H9 (cell line): ENCODE measurements around the gene PLEKHG1. TPM values are rescaled to one million over a fixed set of nuclear protein-coding genes. Genes with fewer than 3 reads are reported as not detected.

Source experiments
- DNase-seq: peaks from one replicate; pipeline ENCODE4 v3.0.0-alpha.2; 2017
- H2AFZ ChIP-seq: one replicate; pipeline ENCODE4 v1.6.1; 2013; ENCODE audit warnings: mild to moderate bottlenecking, low read length, control low read depth, moderate library complexity
- H2AK5ac ChIP-seq: 2 replicates; pipeline ENCODE4 v1.6.1; 2013; ENCODE audit warnings: low read length, control low read depth, mixed read lengths; ENCODE audit not compliant: insufficient read length
- H2BK120ac ChIP-seq: one replicate; pipeline ENCODE4 v1.6.1; 2013; ENCODE audit warnings: low read depth, mild to moderate bottlenecking, low read length, control low read depth, inconsistent platforms; ENCODE audit not compliant: poor library complexity, severe bottlenecking
- H2BK12ac ChIP-seq: 2 replicates; pipeline ENCODE4 v1.6.1; 2013; ENCODE audit warnings: low read length, control low read depth, mixed read lengths, low read depth; ENCODE audit not compliant: insufficient read length
- H2BK15ac ChIP-seq: 2 replicates; pipeline ENCODE4 v1.6.1; 2013; ENCODE audit warnings: low read depth, low read length, control low read depth
- H2BK20ac ChIP-seq: one replicate; pipeline ENCODE4 v1.6.1; 2013; ENCODE audit warnings: low read depth, mild to moderate bottlenecking, low read length, control low read depth, inconsistent platforms; ENCODE audit not compliant: poor library complexity, severe bottlenecking
- H2BK5ac ChIP-seq: 2 replicates; pipeline ENCODE4 v1.6.1; 2013; ENCODE audit warnings: low read length, control low read depth, mixed read lengths; ENCODE audit not compliant: insufficient read length
- H3K14ac ChIP-seq: 2 replicates; pipeline ENCODE4 v1.6.1; 2013; ENCODE audit warnings: low read length, control low read depth; ENCODE audit not compliant: insufficient read depth
- H3K18ac ChIP-seq: 2 replicates; pipeline ENCODE4 v1.6.1; 2013; ENCODE audit warnings: low read depth, mild to moderate bottlenecking, mixed read lengths, low read length, control low read depth; ENCODE audit not compliant: insufficient read length
- H3K23ac ChIP-seq: 2 replicates; pipeline ENCODE4 v1.6.1; 2013; ENCODE audit warnings: low read length, control low read depth, mixed read lengths, low read depth; ENCODE audit not compliant: insufficient read length
- H3K23me2 ChIP-seq: 2 replicates; pipeline ENCODE4 v1.6.1; 2013; ENCODE audit warnings: low read depth, mild to moderate bottlenecking, mixed read lengths, low read length, control low read depth; ENCODE audit not compliant: insufficient read length, poor library complexity, severe bottlenecking
- H3K27ac ChIP-seq: 2 replicates; pipeline ENCODE4 v1.5.1; 2013; ENCODE audit warnings: low read length, control low read depth, mixed read lengths, low read depth; ENCODE audit not compliant: insufficient read length
- H3K27me3 ChIP-seq: 2 replicates; pipeline ENCODE4 v1.6.1; 2013; ENCODE audit warnings: low read length, control low read depth, inconsistent platforms; ENCODE audit not compliant: insufficient read depth
- H3K4ac ChIP-seq: 2 replicates; pipeline ENCODE4 v1.6.1; 2013; ENCODE audit warnings: low read depth, mild to moderate bottlenecking, control low read depth, inconsistent platforms, low read length, moderate library complexity
- H3K4me1 ChIP-seq: 2 replicates; pipeline ENCODE4 v1.6.1; 2013; ENCODE audit warnings: low read length, control low read depth, inconsistent platforms; ENCODE audit not compliant: insufficient read depth
- H3K4me2 ChIP-seq: 2 replicates; pipeline ENCODE4 v1.6.1; 2013; ENCODE audit warnings: low read length, control low read depth, mixed read lengths; ENCODE audit not compliant: insufficient read length, insufficient read depth
- H3K56ac ChIP-seq: 2 replicates; pipeline ENCODE4 v1.6.1; 2013; ENCODE audit warnings: low read depth, mild to moderate bottlenecking, mixed read lengths, low read length, control low read depth; ENCODE audit not compliant: insufficient read length
- H3K79me1 ChIP-seq: 2 replicates; pipeline ENCODE4 v1.6.1; 2013; ENCODE audit warnings: low read depth, mild to moderate bottlenecking, moderate library complexity, low read length, control low read depth, inconsistent platforms; ENCODE audit not compliant: insufficient read depth, poor library complexity, severe bottlenecking
- H3K79me2 ChIP-seq: 2 replicates; pipeline ENCODE4 v1.6.1; 2013; ENCODE audit warnings: low read length, control low read depth, inconsistent platforms; ENCODE audit not compliant: insufficient read depth
- H3K9ac ChIP-seq: 2 replicates; pipeline ENCODE4 v1.6.1; 2013; ENCODE audit warnings: low read length, control low read depth, mixed read lengths; ENCODE audit not compliant: insufficient read length; ENCODE audit errors: extremely low read depth
- H3K9me3 ChIP-seq: one replicate; pipeline ENCODE4 v1.6.1; 2013; ENCODE audit warnings: low read depth, low read length, inconsistent platforms; ENCODE audit not compliant: control insufficient read depth
- H3T11ph ChIP-seq: one replicate; pipeline ENCODE4 v1.6.1; 2013; ENCODE audit warnings: mild to moderate bottlenecking, low read length, control low read depth, inconsistent platforms
- H4K20me1 ChIP-seq: one replicate; pipeline ENCODE4 v1.6.1; 2013; ENCODE audit not compliant: control insufficient read depth, insufficient read length, insufficient read depth
- H4K5ac ChIP-seq: 2 replicates; pipeline ENCODE4 v1.6.1; 2013; ENCODE audit warnings: low read depth, mild to moderate bottlenecking, mixed read lengths, low read length, control low read depth; ENCODE audit not compliant: insufficient read length
- H4K8ac ChIP-seq: replicated peaks from 2 replicates; pipeline ENCODE4 v1.6.1; 2013; ENCODE audit warnings: low read length, control low read depth, mixed read lengths, low read depth; ENCODE audit not compliant: insufficient read length
- H4K91ac ChIP-seq: 2 replicates; pipeline ENCODE4 v1.6.1; 2013; ENCODE audit warnings: low read depth, mild to moderate bottlenecking, moderate library complexity, mixed read lengths, low read length, control low read depth; ENCODE audit not compliant: insufficient read length
- H3K27ac Mint-ChIP-seq, 3 experiments: 2 replicates in 2 of 3; 3 replicates in 1 of 3; pipeline ENCODE4 v1.8.0; 2020 to 2021; ENCODE audit warnings: mixed read lengths in 3 of 3, mild to moderate bottlenecking in 1 of 3, moderate library complexity in 1 of 3
- H3K27me3 Mint-ChIP-seq: 2 replicates; pipeline ENCODE4 v1.8.0; 2021; ENCODE audit warnings: low read depth, mild to moderate bottlenecking, moderate library complexity, mixed read lengths
- H3K36me3 Mint-ChIP-seq, 3 experiments: 2 replicates in 2 of 3; 3 replicates in 1 of 3; pipeline ENCODE4 v1.8.0; 2020 to 2021; ENCODE audit warnings: low read depth in 3 of 3, mixed read lengths in 3 of 3; ENCODE audit not compliant: insufficient read depth in 1 of 3
- H3K4me1 Mint-ChIP-seq, 2 experiments: 2 replicates each; pipeline ENCODE4 v1.8.0; 2020; ENCODE audit warnings: mixed read lengths in 2 of 2
- H3K4me3 Mint-ChIP-seq, 2 experiments: 2 replicates in 1 of 2; 3 replicates in 1 of 2; pipeline ENCODE4 v1.8.0; 2020 to 2021; ENCODE audit warnings: mild to moderate bottlenecking in 2 of 2, mixed read lengths in 2 of 2, moderate library complexity in 1 of 2
- H3K9me3 Mint-ChIP-seq, 2 experiments: 2 replicates in 1 of 2; 3 replicates in 1 of 2; pipeline ENCODE4 v1.8.0; 2020; ENCODE audit warnings: mild to moderate bottlenecking in 2 of 2, mixed read lengths in 2 of 2, moderate library complexity in 1 of 2
- CTCF ChIP-seq: fragments of 200-600 bp; sonication (generic); conservative IDR thresholded peaks from 3 replicates; pipeline ENCODE4 v1.8.0; 2021; ENCODE audit warnings: antibody characterized with exemption, mild to moderate bottlenecking
- WGBS: extraction: QIAGEN DNeasy Blood & Tissue Kit; methylation state at CpG from one replicate; pipeline ENCODE4 v1.1.7; 2013; ENCODE audit warnings: missing lambda C conversion rate, low lambda C conversion rate, mixed read lengths; ENCODE audit not compliant: insufficient read length; ENCODE audit errors: extremely low coverage; 5-methylcytosine and 5-hydroxymethylcytosine counted together
- total RNA-seq: library from RNA; stranded (reverse); gene quantifications from 2 replicates; pipeline ENCODE4 v1.2.1, GENCODE V29; 2021

Gene PLEKHG1
- total RNA-seq, 1 experiment from 2014 or later: 1.0 TPM

- Histone ChIP-seq H3K18ac (no peak overlapping the region), H4K20me1 (no peaks in the 10 kb centered on the region), H3K4me2 (no peak overlapping the region), H3K79me1 (no peaks in the 10 kb centered on the region), H4K91ac (no peak overlapping the region), H3T11ph (no peak overlapping the region), H3K4me1 (no peaks in the 10 kb centered on the region), H4K5ac (no peak overlapping the region), H3K9me3 (no peaks in the 10 kb centered on the region), H3K14ac (no peak overlapping the region), H3K27ac (no peak overlapping the region), H2AK5ac (no peak overlapping the region), H3K79me2 (no peaks in the 10 kb centered on the region), H2BK5ac (no peak overlapping the region), H4K8ac (no peak overlapping the region), H2AFZ (no peak overlapping the region), H2BK12ac (no peak overlapping the region), H2BK20ac (no peak overlapping the region), H3K4ac (no peak overlapping the region), H3K27me3 (peaks cover 12% of the 10 kb centered on the region; the same call in 1 of the 2 replicates), H3K56ac (no peak overlapping the region), H3K9ac (no peak overlapping the region), H2BK120ac (no peak overlapping the region), H3K23ac (no peak overlapping the region), H2BK15ac (no peak overlapping the region), H3K23me2 (no peaks in the 10 kb centered on the region)
- Mint-ChIP-seq H3K36me3 (no peaks in the 10 kb centered on the region), H3K4me1 (peaks cover 10% of the 10 kb centered on the region in 2 experiments), H3K9me3 (no peaks in the 10 kb centered on the region), H3K27me3 (peaks cover 65% of the 10 kb centered on the region), H3K27ac (no peak overlapping the region), H3K4me3 (peak overlapping the region in 1 of 2 experiments; percentile 5; a peak in 1 of 5 replicates)
- no peak for TF ChIP-seq CTCF
- no CpG with 5 or more reads among the region's 3 CpGs for WGBS
- DNase-seq: no peak
Observed at GRCh38 chr6:150606168-150606591, 6.5 kb downstream of the PLEKHG1 start.
